OCI-LY3 (cell line): Measurements from ENCODE around the gene FHOD3.

ENCODE experiments used
- CTCF ChIP-seq: fragments of 200-600, 300-600 bp; sonication (generic); IDR thresholded peaks from 2 replicates; pipeline ENCODE4 v1.5.1; 2014; ENCODE audit warnings: antibody characterized with exemption, low read length, low read depth
- EZH2phosphoT487 ChIP-seq: fragments of 200-600 bp; shearing (Covaris generic); IDR thresholded peaks from 2 replicates; pipeline ENCODE4 v1.6.1; 2018; ENCODE audit warnings: antibody characterized with exemption, mixed run types, low read depth

GRCh38 chr18:36442717-36443116 lies 145.2 kb downstream of the FHOD3 start:
- TF ChIP-seq CTCF (no peak), EZH2phosphoT487 (no peak)
